LNCaP clone FGC (cell line): ENCODE results near the gene MBNL1.

Experiments used
- DNase-seq: peaks from one replicate; pipeline ENCODE4 v3.0.0-alpha.2; 2011; ENCODE audit warnings: low read depth
- H3K4me3 ChIP-seq: 2 replicates; pipeline ENCODE4 v1.5.1; 2011; ENCODE audit warnings: mild to moderate bottlenecking, low read depth, low read length, control low read depth
- TF ChIP-seq, protein P1 (sequence below): IDR thresholded peaks from 2 replicates; pipeline ENCODE4 v1.5.1; 2012; ENCODE audit warnings: mild to moderate bottlenecking; ENCODE audit not compliant: control insufficient read depth, insufficient read depth; ENCODE audit errors: extremely low read depth

Gene MBNL1

DNA sequence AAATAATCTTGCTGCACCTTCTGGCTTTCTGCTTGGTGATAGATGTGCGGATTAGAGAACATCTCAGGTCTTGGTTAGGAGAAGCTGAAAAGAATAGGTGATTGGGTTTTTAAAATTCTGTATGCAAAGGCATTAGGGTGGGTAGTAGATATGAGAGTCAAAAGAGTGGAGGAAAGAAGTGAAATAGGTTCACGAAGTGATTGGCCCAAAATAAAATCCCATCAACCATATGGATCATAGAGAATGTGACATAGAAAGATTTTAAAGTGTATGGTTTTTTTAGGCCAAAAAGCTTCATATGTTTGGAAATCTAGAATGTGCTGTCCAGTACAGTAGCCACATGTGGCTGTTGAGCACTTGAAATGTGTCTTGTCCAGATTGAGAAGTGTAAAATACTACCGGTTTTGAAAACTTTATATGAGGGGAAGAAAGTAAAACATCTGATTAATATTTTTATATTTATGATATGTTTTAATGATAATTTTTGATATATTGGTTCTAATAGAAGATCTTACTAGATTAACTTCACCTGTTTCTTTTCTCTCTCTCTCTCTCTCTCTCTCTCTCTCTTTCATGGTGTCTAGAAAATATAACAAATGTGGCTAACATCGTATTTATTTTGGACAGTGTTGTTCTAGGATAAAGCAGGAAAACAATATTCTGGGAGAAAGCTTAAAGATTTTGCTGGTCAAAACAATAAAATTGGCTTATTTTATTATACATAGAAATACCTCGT, 2.9 kb downstream of the MBNL1 start:
- TF ChIP-seq, protein P1, sequence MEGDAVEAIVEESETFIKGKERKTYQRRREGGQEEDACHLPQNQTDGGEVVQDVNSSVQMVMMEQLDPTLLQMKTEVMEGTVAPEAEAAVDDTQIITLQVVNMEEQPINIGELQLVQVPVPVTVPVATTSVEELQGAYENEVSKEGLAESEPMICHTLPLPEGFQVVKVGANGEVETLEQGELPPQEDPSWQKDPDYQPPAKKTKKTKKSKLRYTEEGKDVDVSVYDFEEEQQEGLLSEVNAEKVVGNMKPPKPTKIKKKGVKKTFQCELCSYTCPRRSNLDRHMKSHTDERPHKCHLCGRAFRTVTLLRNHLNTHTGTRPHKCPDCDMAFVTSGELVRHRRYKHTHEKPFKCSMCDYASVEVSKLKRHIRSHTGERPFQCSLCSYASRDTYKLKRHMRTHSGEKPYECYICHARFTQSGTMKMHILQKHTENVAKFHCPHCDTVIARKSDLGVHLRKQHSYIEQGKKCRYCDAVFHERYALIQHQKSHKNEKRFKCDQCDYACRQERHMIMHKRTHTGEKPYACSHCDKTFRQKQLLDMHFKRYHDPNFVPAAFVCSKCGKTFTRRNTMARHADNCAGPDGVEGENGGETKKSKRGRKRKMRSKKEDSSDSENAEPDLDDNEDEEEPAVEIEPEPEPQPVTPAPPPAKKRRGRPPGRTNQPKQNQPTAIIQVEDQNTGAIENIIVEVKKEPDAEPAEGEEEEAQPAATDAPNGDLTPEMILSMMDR = no peak
- DNase-seq = no peak
- H3K4me3 ChIP-seq = no peak overlapping the region

DNA sequence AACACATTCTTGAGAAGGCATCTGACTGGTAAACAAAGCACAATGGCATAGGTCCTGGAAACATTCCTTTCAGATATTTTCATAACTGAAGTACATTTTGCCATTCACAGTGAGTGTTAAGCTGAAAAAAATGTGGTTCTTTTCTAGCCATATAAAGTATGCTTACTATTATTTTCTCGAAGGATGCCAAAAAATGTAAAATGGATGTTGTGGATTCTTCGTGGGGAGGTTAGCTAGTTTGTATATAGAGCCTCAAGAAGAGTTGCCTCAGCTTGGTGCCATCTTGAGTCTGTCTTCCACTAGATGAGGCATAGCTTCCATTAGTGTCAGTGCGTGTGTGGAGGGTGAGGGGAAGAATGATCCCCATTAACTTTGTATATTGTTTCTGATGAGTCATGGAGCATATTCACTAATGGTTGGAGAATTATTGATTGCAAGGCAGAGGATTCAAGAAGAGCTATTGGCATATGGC, 4.1 kb downstream of the MBNL1 start:
- DNase-seq = no peak
- TF ChIP-seq, protein P1 = no peak

DNA sequence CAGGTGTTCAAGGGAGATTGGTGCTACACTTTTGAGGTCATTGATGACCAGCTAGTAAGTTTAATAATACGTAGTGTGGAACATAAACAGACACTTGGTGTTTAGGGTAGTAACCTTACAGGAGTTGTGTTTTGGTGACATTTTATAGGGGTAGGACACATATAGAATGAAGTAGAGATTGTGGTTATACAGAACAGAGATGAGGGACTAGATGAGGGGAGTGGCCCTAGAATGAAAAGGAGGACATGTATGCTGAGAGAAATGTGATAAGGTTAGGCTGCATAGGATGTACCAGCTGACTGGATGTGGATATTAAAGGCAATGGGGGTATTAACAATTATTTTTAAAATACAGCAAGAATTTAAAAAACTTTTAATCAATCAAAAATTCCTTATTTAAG, 8.0 kb downstream of the MBNL1 start:
- no peak for DNase-seq
- TF ChIP-seq, protein P1 = no peak
- no peak overlapping the region for H3K4me3 ChIP-seq

More for the DNA sequence above, 4.1 kb downstream of the MBNL1 start:
- no peak overlapping the region for H3K4me3 ChIP-seq

DNA sequence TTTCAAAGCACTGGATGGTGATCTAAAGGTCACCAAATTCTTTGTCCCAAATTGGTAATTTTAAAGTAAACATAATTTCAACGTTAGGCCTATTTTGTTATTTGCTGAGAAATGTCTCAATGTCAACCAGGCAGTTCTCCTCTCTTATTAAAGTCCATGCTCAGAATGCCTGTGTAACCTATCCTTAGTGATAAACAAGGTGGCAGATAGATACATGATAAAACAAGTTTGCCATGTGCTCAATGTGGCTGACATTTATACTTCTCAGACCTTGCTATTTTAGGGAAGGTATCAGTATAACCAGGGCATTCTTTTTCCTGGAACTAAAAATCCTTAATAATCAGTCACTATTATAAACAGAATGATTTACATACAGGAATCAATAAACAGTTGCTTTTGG, 8.5 kb downstream of the MBNL1 start:
- H3K4me3 ChIP-seq = no peak overlapping the region
- TF ChIP-seq, protein P1 = no peak
- no peak for DNase-seq

DNA sequence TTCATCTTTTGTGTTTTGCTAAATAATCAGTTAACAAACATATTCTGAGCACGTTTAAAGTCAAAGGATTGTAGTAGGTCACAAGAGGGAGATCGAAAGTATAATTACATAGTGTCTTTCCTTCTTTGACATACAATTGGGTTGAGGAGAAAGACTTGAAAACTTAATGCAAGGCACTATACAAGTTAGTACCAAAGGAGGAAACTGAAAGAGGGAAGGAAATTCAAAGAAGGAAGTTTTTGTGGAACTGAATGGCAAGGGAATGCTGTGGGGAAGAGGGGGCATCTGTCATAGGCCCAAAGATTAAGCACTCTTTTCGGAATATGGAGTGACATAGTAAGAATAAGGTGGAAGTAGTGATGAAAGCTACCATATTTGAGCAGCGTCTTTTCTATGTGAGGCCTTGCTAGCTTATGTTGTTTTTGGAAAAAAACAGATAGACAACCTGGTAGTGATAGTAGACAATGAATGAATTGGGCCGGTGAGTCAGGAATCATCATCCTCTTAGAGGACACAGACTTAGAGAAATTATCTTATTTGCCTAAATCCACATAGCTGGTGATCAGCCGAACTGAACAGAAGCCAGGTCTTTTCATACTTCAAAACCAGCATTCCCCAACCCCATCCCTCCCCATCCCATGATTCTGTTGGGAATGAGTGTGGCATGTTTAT, 10.2 kb downstream of the MBNL1 start:
- TF ChIP-seq, protein P1 = no peak
- H3K4me3 ChIP-seq = no peak overlapping the region
- no peak for DNase-seq

DNA sequence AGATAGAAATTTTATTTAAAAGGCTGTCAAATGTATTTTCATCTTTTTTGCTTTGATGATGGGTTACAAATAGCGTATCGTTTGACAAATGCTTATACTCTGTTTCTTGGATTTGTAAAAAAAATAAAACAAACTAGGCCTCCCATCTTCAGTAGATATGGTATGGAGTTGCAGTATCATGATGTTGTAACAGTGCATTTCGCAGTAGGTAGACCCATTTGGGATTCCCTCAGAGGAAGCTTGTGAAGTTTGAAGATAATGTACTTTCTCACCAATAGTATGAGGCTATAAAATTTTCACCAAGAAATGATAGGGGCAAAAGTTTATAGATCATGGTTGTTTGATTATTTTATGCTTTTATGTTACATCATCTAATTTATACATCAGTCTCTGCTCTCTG, 10.8 kb downstream of the MBNL1 start:
- no peak overlapping the region for H3K4me3 ChIP-seq
- TF ChIP-seq, protein P1 = no peak
- no peak for DNase-seq
